Skeletal muscle cell (primary cell): Measurements from ENCODE around the gene RPLP2.
A peak's percentile ranks its signal among the peaks of the same experiment; 100 is the strongest.

ENCODE experiments used
- DNase-seq: peaks from one replicate; pipeline ENCODE4 v3.0.0-alpha.2; 2010; ENCODE audit warnings: low read depth
- H3K4me3 ChIP-seq: 2 replicates; pipeline ENCODE4 v1.5.1; 2011; ENCODE audit warnings: low read depth, mild to moderate bottlenecking, control low read depth, low read length, moderate library complexity

Gene RPLP2

DNA sequence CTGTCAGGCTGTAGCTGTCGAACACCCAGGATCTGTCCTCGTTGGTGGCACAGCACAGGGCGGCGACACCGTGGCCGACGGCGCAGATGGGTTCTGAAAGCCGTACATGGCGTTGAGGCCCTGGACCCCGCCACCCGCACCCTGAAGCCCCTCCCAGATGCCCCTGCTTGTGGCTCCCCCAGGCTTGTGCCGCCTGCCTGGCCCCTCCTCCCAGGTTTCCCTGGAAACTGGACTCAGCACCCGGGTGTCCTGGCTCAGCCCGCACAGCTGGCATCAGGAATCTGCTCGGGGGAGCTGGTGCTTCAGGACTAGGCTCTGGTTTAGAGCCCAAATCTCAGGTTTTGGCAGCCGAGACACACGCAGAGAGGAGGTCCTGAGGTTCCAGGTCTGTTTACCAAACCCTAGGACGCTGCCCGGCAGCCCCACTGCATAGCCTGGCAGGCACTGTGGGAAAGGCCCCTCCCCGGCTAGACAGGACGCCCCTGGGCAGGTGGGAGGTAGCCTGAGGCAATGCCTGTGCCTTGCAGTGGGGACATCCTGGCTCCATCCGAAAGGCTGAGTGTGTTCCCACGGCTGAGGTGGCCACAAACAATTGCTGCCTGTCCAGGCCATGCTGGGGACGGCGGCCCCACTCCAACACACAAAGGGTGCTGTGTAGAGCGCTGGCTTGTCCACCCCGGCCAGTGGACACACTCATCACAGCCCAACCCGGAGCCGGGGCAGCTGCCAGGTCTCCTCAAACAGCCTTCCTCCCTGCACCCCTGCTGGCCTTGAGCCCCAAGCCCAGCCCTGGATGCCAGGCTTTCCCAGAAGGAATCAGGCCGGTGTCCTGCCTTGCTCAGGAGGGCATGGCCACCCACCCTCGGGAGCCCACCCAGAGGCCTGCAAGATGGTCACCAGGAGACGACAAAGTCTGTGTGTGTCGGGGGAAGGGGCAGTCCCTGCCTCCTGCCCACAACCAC, 37.1 kb upstream of the RPLP2 start:
- DNase-seq: no peak
- no peak overlapping the region for H3K4me3 ChIP-seq

- no peak overlapping the region for H3K4me3 ChIP-seq
- no peak for DNase-seq
Observed at GRCh38 chr11:773425-773824, 36.3 kb upstream of the RPLP2 start.

DNA sequence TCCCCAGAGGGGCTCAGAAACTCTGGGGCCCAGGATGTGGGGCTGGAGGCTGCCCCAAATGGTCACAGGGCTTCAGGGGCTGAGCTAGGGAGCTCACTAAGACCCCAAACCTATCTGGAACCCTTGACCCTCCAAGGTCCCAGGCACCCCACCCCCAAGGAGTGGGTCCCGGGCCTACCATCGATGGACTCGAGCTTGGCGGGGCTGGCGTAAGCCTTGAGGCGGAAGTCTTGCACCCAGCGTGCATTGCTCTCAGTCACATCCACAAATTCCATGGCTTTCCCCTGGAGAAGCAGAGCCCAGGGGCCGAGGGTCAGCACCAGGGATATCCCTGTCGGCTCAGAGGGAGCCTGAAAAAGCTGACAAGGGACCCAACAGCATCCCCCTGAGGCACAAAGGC, 35.9 kb upstream of the RPLP2 start:
- DNase-seq: no peak

GRCh38 chr11:774873-775592, 34.7 kb upstream of the RPLP2 start:
- DNase-seq: no peak
- no peak overlapping the region for H3K4me3 ChIP-seq

More for the DNA sequence above, 35.9 kb upstream of the RPLP2 start:
- no peak overlapping the region for H3K4me3 ChIP-seq

- H3K4me3 ChIP-seq: peak overlapping the region; percentile 92
- DNase-seq: no peak
Observed at GRCh38 chr11:776263-776560, 33.6 kb upstream of the RPLP2 start.

GRCh38 chr11:776561-777287, 33.0 kb upstream of the RPLP2 start:
- DNase-seq: no peak
- H3K4me3 ChIP-seq: peak overlapping the region; percentile 92

DNA sequence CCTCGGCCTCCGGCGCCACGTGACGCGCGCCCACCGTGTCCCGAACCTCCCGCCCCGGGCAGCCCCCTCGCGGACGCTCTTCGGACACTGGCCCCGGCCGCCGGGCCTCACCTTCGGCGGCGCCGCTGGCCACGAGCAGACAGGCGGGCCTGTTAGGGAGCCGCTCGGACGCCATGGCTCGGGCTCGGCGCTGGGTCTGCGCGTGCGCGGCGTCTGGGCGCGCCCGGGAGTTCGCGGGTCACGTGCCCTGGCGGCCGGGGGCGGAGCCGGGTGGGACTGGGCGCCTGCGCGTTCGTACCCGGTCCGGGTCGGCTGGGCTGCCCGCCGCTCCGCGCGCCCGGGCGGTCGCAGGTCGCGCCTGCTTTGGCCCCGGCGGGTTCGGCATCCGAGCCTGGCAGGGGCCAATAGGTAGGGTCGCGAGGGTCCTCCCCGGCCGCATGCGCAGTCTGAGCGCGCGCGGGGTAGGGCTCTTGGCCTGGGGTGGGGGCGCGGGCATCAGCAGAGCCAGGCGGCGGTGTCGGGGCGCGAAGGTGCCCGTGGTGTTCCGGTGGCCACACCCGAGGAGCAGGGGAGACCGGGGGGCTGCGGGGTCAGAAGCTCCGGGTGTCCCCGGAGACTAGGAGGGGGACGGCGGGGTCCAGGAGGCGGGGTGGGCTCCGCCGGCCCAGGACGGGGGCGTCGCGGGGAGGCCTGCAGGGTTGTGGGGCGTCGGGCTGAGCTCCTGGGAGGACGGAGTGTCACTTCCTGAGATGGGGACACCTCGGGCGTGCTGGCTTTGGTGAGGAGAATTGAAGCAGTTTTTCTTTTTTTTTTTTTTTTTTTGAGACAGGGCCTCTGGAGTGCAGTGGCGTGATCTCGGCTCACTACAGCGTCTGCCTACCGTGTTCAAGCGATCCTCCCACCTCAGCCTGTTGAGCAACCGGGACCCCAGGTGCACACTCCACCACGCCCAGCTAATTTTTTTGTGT, 32.2 kb upstream of the RPLP2 start, which contains the start of gene GATD1:
Gene GATD1, minus strand, starts transcription at position 200 of the 968 bp plus-strand sequence. Its CDS starts 25 bp downstream, at position 175.
- peak; percentile 36 for DNase-seq
- peak within 1 kb of the TSS; percentile 92 for H3K4me3 ChIP-seq

DNA sequence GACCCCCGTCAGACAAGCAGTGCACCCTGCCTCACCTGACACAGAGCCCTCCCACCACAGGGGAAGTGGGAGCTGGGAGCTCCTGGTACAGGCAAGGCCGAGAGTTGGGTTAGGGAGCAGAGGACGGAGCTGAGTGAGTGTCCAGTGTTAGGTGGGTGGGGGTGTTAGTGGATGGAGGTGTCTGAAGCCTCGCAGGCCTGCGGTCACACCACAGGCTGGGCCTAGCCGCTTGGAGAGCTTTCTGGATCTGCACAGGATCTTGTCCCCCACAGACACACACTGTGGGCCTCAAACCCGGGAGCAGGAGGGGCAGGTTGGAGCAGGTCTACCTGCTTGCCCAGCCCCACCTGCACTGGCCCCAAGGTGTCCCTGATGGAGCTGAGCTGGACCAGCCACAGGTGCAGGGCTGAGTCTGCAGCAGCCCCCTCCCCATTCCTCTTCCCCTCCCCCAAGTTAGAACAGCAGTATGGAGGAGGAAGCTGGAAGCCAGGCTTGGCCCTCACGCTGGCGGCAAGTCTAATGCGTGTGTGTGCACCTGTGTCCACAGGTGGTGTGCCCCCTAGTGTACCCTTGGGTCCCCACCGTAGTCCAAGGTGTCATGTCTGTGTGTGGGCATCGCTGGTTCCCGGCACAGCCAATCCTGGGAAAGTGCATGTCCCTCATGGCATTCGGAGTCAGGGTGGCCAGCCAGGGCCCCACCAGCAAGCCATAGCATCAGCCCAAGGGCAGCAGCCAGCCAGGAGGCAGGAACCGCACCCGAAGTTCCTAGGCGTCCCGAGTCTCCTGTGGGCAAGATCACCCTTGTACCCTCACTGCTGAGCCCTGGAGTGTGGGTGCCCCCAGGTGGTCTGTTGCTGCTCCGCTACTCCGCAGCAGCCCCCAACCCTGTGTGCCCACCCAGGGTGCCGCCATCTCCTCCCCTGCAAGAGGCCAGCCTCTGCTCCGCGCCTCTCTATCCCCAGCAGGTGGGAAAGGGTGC, 30.5 kb upstream of the RPLP2 start:
- H3K4me3 ChIP-seq: no peak overlapping the region
- DNase-seq: no peak

GRCh38 chr11:779955-780532, 29.7 kb upstream of the RPLP2 start:
- no peak overlapping the region for H3K4me3 ChIP-seq
- DNase-seq: no peak

GRCh38 chr11:782264-783174, 27.2 kb upstream of the RPLP2 start:
- no peak for DNase-seq

GRCh38 chr11:783581-784015, 26.2 kb upstream of the RPLP2 start:
- no peak overlapping the region for H3K4me3 ChIP-seq
- peak; percentile 84 for DNase-seq

More at GRCh38 chr11:782264-783174, 27.2 kb upstream of the RPLP2 start:
- H3K4me3 ChIP-seq: no peak overlapping the region

DNA sequence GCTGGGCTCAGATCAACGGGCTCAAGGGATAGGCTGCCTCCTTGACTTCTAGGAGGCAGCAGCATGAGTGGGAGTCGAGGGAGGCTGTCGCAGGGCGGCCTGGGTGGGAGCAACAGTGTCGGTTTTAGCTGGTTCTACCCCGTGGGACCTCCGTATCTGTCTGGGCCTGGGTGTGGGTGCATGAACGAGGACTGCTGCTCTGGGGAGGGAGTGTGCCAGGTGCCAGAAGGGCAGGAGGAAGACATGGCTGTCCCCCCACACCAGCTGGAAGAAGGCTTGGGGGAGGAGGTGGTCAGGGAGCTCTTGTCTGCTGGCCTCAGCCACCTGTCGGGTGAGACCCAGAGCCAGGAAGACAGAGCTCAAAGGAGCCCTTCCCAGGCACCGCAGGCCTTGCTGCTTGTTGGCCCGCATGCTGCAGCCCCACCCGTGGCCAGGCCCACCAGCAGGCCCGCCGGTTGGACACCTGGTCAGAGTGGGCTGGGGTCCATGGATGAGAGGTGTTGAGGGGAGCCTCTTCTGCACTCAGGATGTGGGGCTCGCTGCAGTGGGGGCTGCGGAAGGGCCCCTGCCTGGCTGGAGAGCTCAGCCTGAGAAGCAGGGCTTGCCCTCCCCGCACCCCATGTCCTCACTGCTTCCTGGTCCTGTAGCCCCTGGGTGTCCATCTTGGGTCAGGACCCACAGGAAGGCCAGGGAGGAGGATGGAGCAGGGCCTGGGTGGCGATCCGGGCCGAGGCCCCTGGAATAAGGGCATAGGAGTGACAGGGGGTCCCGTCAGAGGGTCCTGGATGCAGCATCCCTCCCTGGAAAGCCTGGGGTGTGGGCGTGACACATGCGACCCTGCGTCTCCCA, 23.3 kb upstream of the RPLP2 start:
- DNase-seq: no peak
- no peak overlapping the region for H3K4me3 ChIP-seq

DNA sequence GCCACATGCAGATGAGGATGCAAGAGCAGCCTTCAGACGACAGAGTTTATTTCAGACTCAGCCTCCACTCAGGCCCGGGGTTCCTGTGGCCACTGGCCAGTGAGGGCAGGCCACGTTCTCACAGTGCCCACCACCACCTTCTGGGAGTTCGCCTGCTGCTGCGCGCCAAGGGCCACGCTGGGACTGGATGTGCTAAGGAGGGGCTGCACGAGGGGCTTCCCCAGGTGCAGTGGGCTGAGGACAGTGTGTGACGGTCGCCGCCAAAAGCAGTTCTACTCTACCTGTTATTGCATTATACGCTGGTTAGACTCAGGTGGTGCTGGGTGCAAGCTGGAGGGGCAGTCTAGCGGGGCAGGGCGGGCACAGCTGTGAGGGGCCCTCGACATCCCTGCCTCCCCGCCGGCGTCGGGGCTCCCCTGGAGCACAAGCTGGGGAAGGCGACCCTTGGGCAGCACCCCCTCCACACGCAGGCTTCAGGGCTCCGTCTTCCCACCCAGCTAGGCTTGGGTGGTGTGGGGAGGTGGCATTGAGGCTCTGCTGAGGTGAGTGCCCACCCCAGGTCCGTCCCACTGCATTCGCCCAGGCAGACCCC, 22.6 kb upstream of the RPLP2 start:
- no peak for DNase-seq
- no peak overlapping the region for H3K4me3 ChIP-seq

GRCh38 chr11:788009-788640, 21.6 kb upstream of the RPLP2 start:
- DNase-seq: no peak
- no peak overlapping the region for H3K4me3 ChIP-seq
